ENCODE data around the gene H1-8.

DNA sequence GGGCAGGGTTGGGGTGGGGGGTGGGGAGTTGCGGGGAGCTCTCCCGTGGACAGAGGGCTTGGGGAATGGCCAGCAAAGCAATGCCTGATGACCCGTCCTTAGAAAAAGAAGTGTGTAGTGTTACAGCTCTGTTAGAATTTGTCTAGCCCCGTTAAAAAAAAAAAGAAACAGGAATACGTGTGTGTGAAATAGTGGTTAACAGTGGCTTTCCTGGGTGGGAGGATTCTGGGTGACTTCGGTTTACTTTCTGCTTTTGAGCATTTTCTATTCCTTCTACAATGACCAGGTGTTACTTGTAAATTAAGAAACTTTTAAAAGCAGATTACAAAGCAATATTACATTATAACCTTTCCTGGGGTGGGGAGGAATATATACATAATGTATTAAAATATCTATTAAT, 25.0 kb downstream of the H1-8 start:
- TF ChIP-seq, protein P1, sequence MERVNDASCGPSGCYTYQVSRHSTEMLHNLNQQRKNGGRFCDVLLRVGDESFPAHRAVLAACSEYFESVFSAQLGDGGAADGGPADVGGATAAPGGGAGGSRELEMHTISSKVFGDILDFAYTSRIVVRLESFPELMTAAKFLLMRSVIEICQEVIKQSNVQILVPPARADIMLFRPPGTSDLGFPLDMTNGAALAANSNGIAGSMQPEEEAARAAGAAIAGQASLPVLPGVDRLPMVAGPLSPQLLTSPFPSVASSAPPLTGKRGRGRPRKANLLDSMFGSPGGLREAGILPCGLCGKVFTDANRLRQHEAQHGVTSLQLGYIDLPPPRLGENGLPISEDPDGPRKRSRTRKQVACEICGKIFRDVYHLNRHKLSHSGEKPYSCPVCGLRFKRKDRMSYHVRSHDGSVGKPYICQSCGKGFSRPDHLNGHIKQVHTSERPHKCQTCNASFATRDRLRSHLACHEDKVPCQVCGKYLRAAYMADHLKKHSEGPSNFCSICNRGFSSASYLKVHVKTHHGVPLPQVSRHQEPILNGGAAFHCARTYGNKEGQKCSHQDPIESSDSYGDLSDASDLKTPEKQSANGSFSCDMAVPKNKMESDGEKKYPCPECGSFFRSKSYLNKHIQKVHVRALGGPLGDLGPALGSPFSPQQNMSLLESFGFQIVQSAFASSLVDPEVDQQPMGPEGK (CRISPR knock-in tag; IDR thresholded peaks at IDR 0.05; ENCODE audit: borderline replicate concordance): no peak
- TF ChIP-seq, protein P2, sequence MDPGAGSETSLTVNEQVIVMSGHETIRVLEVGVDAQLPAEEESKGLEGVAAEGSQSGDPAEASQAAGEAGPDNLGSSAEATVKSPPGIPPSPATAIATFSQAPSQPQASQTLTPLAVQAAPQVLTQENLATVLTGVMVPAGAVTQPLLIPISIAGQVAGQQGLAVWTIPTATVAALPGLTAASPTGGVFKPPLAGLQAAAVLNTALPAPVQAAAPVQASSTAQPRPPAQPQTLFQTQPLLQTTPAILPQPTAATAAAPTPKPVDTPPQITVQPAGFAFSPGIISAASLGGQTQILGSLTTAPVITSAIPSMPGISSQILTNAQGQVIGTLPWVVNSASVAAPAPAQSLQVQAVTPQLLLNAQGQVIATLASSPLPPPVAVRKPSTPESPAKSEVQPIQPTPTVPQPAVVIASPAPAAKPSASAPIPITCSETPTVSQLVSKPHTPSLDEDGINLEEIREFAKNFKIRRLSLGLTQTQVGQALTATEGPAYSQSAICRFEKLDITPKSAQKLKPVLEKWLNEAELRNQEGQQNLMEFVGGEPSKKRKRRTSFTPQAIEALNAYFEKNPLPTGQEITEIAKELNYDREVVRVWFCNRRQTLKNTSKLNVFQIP (CRISPR knock-in tag; IDR thresholded peaks at IDR 0.05; ENCODE audit: borderline replicate concordance, low read depth): no peak
- TF ChIP-seq CREB5 (CRISPR knock-in tag; IDR thresholded peaks at IDR 0.05; ENCODE audit: low read depth) (no peak), OSR1 (CRISPR knock-in tag; IDR thresholded peaks at IDR 0.05) (no peak), CSRNP3 (CRISPR knock-in tag; IDR thresholded peaks at IDR 0.05) (no peak), ZFP3 (CRISPR knock-in tag; IDR thresholded peaks at IDR 0.05) (no peak)
